ENCODE data around the gene PIGC.
"Not testable (repeated sequence)": the region's sequence is repeated elsewhere in the genome, so short reads cannot be mapped to it uniquely, and the experiment has no call there.

Gene PIGC

DNA sequence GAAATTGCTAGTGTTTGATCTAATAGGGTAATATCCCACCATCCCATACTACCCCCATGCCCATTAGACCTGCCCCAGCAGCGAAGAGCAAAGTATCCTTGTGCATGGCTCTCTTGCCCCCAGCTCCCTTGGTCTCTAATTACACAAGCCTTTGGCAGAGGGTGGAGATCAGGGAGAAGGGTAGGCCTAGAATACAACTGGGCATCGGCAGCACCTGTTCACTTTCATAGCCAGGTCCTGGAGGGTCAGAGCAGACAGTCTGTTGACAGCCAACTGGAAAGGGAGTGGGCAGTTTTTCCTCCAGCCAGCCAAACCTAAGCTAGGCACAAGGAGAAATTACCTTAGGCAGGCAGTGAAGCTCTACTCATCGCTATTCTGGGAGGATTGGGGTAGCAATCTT, 2.7 kb upstream of the PIGC start:
- H3K4me1 Mint-ChIP-seq, result peaks cover 28% of the 10 kb centered on the region
- no peak for DNase-seq (ENCODE audit: low spot score in 2 of 2)
- no peak for ATAC-seq (replicated peaks; ENCODE audit: extremely low read depth, poor library complexity, severe bottlenecking)
- no peak overlapping the region for H3K4me3 Mint-ChIP-seq
- H3K27ac Mint-ChIP-seq (ENCODE audit: low read depth), result no peak overlapping the region
- H3K27me3 Mint-ChIP-seq, result no peaks in the 10 kb centered on the region
- H3K36me3 Mint-ChIP-seq (ENCODE audit: insufficient read depth), result peaks cover 5% of the 10 kb centered on the region
- no peaks in the 10 kb centered on the region for H3K9me3 Mint-ChIP-seq

DNA sequence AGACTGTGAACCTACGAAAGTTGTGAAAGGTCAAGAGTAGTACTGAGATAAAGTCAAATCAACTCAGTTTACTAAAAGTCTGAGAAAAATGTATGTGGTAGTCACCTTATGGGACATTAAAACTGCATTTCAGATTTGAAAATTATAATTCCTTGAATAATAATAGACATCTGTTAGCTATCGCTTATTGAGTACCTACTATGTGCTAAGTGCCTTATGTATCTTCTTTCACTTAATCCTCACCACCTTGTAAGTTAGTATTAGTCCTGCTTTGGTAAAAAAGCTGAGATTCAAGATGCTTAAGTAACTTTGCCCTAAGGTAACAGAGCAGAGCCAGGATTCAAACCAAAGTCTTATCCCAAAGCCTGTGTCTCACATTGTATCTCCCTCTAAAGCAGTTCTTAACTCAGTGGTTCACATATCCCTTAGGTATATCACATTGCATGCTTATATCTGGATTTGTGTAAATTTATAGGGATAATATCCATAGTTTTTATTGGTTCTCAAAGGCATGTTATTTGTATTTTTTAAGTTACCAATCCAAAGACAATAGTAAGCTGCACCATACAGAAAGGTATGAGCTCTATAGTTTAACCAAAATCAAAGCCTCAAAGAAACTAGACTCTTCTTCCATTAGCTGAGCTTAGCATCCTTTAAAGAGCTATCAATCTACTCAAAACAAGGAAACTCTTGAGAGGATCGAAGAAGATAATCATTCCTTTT, 865 bp downstream of the PIGC start:
- Mint-ChIP-seq H3K27me3 (no peaks in the 10 kb centered on the region), H3K4me1 (peaks cover 48% of the 10 kb centered on the region), H3K4me3 (peak overlapping the region; percentile 90), H3K36me3 (ENCODE audit: insufficient read depth) (peaks cover 10% of the 10 kb centered on the region), H3K9me3 (no peaks in the 10 kb centered on the region), H3K27ac (ENCODE audit: low read depth) (peak overlapping the region; percentile 93)
- DNase-seq (ENCODE audit: low spot score in 2 of 2) (no peak), ATAC-seq (replicated peaks; ENCODE audit: extremely low read depth, poor library complexity, severe bottlenecking) (peak; percentile 9)

DNA sequence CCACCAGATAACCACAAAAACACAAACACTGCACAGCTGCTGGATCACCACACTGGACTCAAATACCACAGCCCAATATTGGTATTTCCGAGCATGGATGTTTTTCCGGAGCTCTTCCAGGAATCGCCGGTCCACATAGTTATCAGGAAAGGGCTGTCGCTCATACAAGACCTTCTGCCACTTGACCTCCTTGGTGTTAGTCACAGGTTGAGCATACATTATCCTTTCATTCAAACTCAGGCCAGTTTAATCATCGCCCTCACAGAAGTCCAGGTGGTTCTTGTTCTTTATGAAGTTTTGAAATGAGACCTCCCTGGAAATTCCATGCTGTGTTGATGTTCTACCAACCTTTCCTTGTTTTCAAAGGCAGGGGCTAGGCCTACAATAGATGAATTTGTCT, 1.5 kb downstream of the PIGC start:
- Mint-ChIP-seq H3K27ac (ENCODE audit: low read depth) (no peak overlapping the region), H3K4me3 (peak overlapping the region; percentile 90), H3K27me3 (no peaks in the 10 kb centered on the region), H3K9me3 (no peaks in the 10 kb centered on the region), H3K4me1 (peaks cover 48% of the 10 kb centered on the region), H3K36me3 (ENCODE audit: insufficient read depth) (peaks cover 10% of the 10 kb centered on the region)
- ATAC-seq (replicated peaks; ENCODE audit: extremely low read depth, poor library complexity, severe bottlenecking) (no peak), DNase-seq (ENCODE audit: low spot score in 2 of 2) (no peak)

DNA sequence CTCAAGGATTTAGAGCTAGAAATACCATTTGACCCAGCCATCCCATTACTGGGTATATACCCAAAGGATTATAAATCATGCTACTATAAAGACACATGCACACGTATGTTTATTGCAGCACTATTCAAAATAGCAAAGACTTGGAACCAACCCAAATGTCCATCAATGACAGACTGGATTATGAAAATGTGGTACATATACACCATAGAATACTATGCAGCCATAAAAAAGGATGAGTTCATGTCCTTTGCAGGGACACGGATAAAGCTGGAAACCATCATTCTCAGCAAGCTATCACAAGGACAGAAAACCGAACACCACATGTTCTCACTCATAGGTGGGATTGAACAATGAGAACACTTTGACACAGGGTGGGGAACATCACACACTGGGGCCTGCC, 6.7 kb downstream of the PIGC start:
- H3K9me3 Mint-ChIP-seq; ATAC-seq (replicated peaks; ENCODE audit: extremely low read depth, poor library complexity, severe bottlenecking); DNase-seq (ENCODE audit: low spot score in 2 of 2); H3K27me3 Mint-ChIP-seq; H3K4me3 Mint-ChIP-seq; H3K27ac Mint-ChIP-seq (ENCODE audit: low read depth); H3K36me3 Mint-ChIP-seq (ENCODE audit: insufficient read depth): not testable (repeated sequence)
- H3K4me1 Mint-ChIP-seq, result peaks cover 48% of the 10 kb centered on the region

DNA sequence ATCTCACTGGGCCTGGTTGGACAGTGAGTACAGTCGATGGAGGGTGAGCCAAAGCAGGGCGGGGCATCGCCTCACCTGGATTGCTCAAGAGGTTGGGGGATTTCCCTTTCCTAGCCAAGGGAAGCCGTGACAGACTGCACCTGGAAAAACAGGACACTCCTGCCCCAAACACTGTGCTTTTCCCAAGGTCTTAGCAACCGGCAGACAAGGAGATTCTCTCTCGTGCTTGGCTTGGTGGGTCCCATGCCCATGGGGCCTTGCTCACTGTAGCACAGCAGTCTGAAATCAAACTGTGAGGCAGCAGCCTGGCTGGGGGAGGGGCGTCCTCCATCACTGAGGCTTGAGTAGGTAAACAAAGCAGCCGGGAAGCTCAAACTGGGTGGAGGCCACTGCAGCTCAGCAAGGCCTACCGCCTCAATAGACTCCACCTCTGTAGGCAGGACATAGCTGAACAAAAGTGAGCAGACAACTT, 12.1 kb downstream of the PIGC start:
- no peak for ATAC-seq (replicated peaks; ENCODE audit: extremely low read depth, poor library complexity, severe bottlenecking)

DNA sequence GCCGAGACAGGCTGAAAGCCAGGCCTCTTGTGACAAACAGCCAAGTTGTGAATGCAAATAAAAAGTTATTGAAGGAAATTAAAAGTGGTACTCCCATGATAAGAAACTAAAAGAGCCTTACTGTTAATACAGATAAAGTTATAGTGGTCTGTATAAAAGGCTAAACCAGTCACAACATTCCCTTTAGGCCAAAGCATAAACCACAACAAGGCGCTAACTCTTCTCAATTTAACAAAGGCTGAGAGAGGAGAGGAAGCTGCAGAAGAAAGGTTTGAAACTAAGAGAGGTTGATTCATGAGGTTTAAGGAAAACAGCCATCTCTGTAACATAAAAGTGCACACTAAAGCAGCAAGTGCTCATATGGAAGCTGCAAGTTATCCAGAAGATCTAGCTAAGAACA, 12.7 kb downstream of the PIGC start:
- peaks cover 1% of the 10 kb centered on the region for H3K36me3 Mint-ChIP-seq (ENCODE audit: insufficient read depth)
- no peak overlapping the region for H3K4me3 Mint-ChIP-seq
- peaks cover 21% of the 10 kb centered on the region for H3K4me1 Mint-ChIP-seq
- H3K27me3 Mint-ChIP-seq, result no peaks in the 10 kb centered on the region
- no peaks in the 10 kb centered on the region for H3K9me3 Mint-ChIP-seq
- ATAC-seq (replicated peaks; ENCODE audit: extremely low read depth, poor library complexity, severe bottlenecking) (no peak), DNase-seq (ENCODE audit: low spot score in 2 of 2) (no peak)
- H3K27ac Mint-ChIP-seq (ENCODE audit: low read depth), result no peak overlapping the region

More for the DNA sequence above, 12.1 kb downstream of the PIGC start:
- DNase-seq (ENCODE audit: low spot score in 2 of 2), result no peak
- H3K4me3 Mint-ChIP-seq, result no peak overlapping the region
- H3K27me3 Mint-ChIP-seq, result no peaks in the 10 kb centered on the region
- no peaks in the 10 kb centered on the region for H3K9me3 Mint-ChIP-seq
- no peak overlapping the region for H3K27ac Mint-ChIP-seq (ENCODE audit: low read depth)
- peaks cover 21% of the 10 kb centered on the region for H3K4me1 Mint-ChIP-seq
- H3K36me3 Mint-ChIP-seq (ENCODE audit: insufficient read depth), result peaks cover 1% of the 10 kb centered on the region

DNA sequence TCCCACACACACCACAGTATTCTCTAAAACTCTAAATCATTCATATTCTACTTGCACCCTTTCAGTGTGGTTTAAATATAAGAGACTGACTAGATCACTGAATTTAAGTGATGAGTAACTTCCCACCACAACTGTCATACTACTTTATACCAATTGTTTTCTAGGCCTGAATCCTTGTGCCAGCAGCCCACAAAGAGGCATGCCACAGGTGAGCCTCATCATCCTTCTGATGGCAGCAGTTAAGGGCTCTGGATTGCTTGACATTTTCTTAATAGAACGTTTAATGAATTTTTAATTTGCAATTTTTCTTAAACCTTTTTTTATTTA, 13.8 kb downstream of the PIGC start:
- DNase-seq (ENCODE audit: low spot score in 2 of 2) (no peak), ATAC-seq (replicated peaks; ENCODE audit: extremely low read depth, poor library complexity, severe bottlenecking) (no peak)
- Mint-ChIP-seq H3K36me3 (ENCODE audit: insufficient read depth) (no peaks in the 10 kb centered on the region), H3K4me1 (peaks cover 21% of the 10 kb centered on the region), H3K27ac (ENCODE audit: low read depth) (no peak overlapping the region), H3K9me3 (no peaks in the 10 kb centered on the region), H3K27me3 (no peaks in the 10 kb centered on the region), H3K4me3 (no peak overlapping the region)

DNA sequence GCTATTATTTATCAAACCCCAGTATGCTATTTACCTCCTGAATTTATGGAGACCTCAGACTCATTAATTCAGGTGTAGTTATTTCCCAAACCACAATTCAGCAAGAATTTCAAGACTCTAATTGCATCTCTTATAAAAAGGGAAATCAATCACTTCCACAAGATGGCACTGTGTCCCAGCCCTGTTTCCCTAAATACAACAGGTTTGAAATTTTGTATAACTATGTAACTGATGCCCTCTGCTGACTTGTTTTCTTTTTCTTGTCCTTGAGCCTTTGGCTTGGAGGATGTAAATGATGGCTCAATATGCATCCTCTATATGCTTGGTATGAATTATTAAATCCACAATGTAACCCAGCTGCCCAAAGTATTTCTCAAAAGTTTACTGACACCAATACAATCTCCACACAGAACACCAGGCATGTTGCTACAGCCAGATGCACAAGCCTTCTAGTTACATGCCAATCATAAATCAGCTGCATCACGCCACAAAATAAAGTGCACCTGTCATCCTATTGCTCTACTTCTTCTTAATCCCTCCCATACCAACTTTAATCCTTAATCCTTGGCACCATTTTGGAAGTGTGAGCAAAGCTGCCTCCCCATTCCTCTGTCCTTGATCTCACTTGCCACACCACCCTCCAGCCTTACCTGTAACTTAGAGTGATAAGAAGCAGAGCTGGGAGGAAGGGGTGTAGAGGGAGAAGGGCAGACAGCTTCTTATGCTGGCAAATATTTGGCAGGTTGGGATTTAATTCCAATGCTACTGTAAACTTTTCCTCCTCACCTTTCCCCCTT, 14.3 kb downstream of the PIGC start:
- no peak overlapping the region for H3K27ac Mint-ChIP-seq (ENCODE audit: low read depth)
- no peak overlapping the region for H3K4me3 Mint-ChIP-seq
- ATAC-seq (replicated peaks; ENCODE audit: extremely low read depth, poor library complexity, severe bottlenecking) (peak; percentile 62), DNase-seq (ENCODE audit: low spot score in 2 of 2) (no peak)
- no peaks in the 10 kb centered on the region for H3K27me3 Mint-ChIP-seq
- no peaks in the 10 kb centered on the region for H3K9me3 Mint-ChIP-seq
- peaks cover 19% of the 10 kb centered on the region for H3K4me1 Mint-ChIP-seq
- H3K36me3 Mint-ChIP-seq (ENCODE audit: insufficient read depth), result no peaks in the 10 kb centered on the region

DNA sequence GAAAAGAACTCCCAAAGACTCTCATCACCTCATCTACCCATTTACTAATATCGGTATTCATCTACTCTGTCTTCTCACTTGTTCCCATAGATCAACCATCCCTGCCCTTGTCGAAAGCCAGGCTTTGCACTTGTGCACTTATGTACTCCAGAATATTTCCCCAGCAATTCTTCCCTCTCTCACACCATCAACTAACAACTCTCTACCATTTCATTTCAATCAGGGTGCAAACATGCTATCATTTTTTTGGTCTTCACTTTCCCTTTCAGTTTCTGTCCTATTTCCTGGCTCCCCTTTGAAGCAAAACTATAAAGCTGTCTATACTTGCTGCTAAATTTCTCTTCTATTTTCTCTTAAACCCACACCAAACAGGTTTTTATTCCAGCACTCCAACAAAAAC, 16.7 kb downstream of the PIGC start:
- DNase-seq (ENCODE audit: low spot score in 2 of 2) (no peak), ATAC-seq (replicated peaks; ENCODE audit: extremely low read depth, poor library complexity, severe bottlenecking) (peak; percentile 50)
- no peaks in the 10 kb centered on the region for H3K4me1 Mint-ChIP-seq
- H3K36me3 Mint-ChIP-seq (ENCODE audit: insufficient read depth), result no peaks in the 10 kb centered on the region
- no peaks in the 10 kb centered on the region for H3K9me3 Mint-ChIP-seq
- no peaks in the 10 kb centered on the region for H3K27me3 Mint-ChIP-seq
- H3K27ac Mint-ChIP-seq (ENCODE audit: low read depth), result no peak overlapping the region
- H3K4me3 Mint-ChIP-seq, result no peak overlapping the region

DNA sequence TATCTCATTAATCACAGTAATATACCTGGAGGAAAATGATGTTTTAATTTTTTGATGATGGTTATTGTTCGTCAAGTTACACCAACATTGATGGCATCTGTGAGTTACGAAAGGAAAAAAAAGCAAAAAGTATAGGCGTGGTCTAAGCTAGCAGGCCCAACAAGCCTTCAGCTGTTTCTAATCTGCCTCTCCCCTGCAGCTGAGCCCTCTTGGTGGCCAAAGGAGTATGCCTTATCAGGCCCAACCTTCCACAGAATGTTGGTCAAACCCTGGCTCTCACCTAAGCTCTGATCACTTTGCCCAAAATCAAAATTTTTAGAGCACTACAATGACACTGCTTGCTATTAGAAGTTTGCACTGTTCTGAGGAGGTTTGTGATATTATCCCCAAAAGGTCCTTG, 18.5 kb downstream of the PIGC start:
- DNase-seq (ENCODE audit: low spot score in 2 of 2), result no peak
- H3K4me1 Mint-ChIP-seq, result no peaks in the 10 kb centered on the region
- H3K36me3 Mint-ChIP-seq (ENCODE audit: insufficient read depth), result no peaks in the 10 kb centered on the region
- H3K4me3 Mint-ChIP-seq, result no peak overlapping the region
- no peaks in the 10 kb centered on the region for H3K9me3 Mint-ChIP-seq
- H3K27ac Mint-ChIP-seq (ENCODE audit: low read depth), result no peak overlapping the region
- ATAC-seq (replicated peaks; ENCODE audit: extremely low read depth, poor library complexity, severe bottlenecking), result no peak
- H3K27me3 Mint-ChIP-seq, result no peaks in the 10 kb centered on the region

DNA sequence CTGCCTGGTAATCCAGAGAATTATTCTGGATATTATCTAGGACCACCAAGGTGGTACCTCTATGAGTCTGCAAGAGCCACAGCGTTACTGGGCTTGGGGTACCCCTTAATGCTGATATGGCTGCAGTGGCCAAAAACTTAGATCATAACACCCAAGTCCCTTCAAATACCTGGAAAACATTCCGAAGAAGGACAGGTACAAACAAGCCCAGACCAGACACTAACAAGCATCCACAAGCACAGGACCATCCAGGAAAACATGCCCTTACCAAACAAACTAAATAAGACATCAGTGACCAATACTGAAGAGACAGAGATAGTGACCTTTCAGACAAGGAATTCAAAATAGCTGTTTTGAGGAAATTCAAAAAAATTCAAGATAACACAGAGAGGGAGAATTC, 20.5 kb downstream of the PIGC start:
- ATAC-seq (replicated peaks; ENCODE audit: extremely low read depth, poor library complexity, severe bottlenecking) (no peak), DNase-seq (ENCODE audit: low spot score in 2 of 2) (no peak)
- Mint-ChIP-seq H3K4me1 (no peaks in the 10 kb centered on the region), H3K4me3 (no peak overlapping the region), H3K27me3 (no peaks in the 10 kb centered on the region), H3K9me3 (no peaks in the 10 kb centered on the region), H3K36me3 (ENCODE audit: insufficient read depth) (no peaks in the 10 kb centered on the region), H3K27ac (ENCODE audit: low read depth) (no peak overlapping the region)

DNA sequence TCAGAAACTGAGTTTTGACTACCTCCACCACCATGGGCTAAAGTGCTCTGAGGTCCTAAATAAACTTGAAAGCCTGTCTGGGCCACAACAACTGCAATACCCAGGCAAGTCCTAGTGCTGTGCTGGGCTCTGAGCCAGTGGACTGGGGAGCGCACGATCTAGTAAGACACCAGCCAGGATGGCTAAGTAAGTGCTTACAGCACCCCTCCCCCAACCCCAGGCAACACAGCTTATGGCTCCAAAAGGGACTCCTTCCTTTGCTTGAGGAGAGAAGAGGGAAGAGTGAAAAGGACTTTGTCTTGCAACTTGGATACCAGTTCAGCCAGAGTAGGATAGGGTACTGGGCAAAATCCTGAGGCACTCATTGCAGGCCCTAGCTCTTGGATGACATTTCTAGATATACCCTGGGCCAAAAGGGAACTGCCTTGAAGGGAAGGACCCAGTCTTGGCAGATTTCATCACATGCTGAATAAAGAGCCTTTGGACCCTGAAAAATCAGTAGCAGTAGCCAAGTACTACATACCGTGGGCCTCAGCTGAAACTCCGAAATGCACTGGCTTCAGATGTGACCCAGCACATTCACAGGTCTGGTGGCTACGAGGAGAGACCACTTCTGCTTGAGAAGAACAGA, 21.8 kb downstream of the PIGC start:
- ATAC-seq (replicated peaks; ENCODE audit: extremely low read depth, poor library complexity, severe bottlenecking) (no peak), DNase-seq (ENCODE audit: low spot score in 2 of 2) (no peak)
- Mint-ChIP-seq H3K36me3 (ENCODE audit: insufficient read depth) (no peaks in the 10 kb centered on the region), H3K27me3 (no peaks in the 10 kb centered on the region), H3K9me3 (no peaks in the 10 kb centered on the region), H3K4me1 (no peaks in the 10 kb centered on the region), H3K27ac (ENCODE audit: low read depth) (no peak overlapping the region), H3K4me3 (no peak overlapping the region)

DNA sequence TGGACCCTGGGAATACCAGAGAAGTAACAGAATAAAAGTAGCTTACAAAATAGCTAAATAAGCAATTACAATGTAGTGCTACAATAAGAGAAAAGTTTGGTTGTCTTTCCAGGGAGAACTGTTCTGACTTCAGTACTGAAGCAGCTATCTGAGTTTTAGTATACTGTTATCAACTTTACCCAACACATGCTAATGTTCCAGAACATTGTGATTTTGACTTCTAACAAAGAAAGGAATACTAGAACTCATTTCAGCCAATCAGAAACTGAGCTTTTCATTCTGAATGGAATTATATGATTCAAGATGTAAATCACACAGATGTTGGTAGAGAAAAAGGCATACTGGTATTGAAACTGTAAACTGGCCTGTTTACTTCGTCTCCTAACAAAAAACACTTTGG, 23.5 kb downstream of the PIGC start, which contains the start of gene C1orf105:
Gene C1orf105 (plus strand): TSS at position 301 of the 400 bp plus-strand sequence. CDS start 201 bp downstream, outside the sequence.
- Mint-ChIP-seq H3K9me3 (no peaks in the 10 kb centered on the region), H3K27me3 (no peaks in the 10 kb centered on the region), H3K4me3 (no peak within 1 kb of the TSS), H3K36me3 (ENCODE audit: insufficient read depth) (no peaks in the 10 kb centered on the region), H3K27ac (ENCODE audit: low read depth) (no peak within 1 kb of the TSS), H3K4me1 (no peaks in the 10 kb centered on the region)
- no peak for DNase-seq (ENCODE audit: low spot score in 2 of 2)
- ATAC-seq (replicated peaks; ENCODE audit: extremely low read depth, poor library complexity, severe bottlenecking), result no peak
